ENCODE results near the gene TSPO.

DNA sequence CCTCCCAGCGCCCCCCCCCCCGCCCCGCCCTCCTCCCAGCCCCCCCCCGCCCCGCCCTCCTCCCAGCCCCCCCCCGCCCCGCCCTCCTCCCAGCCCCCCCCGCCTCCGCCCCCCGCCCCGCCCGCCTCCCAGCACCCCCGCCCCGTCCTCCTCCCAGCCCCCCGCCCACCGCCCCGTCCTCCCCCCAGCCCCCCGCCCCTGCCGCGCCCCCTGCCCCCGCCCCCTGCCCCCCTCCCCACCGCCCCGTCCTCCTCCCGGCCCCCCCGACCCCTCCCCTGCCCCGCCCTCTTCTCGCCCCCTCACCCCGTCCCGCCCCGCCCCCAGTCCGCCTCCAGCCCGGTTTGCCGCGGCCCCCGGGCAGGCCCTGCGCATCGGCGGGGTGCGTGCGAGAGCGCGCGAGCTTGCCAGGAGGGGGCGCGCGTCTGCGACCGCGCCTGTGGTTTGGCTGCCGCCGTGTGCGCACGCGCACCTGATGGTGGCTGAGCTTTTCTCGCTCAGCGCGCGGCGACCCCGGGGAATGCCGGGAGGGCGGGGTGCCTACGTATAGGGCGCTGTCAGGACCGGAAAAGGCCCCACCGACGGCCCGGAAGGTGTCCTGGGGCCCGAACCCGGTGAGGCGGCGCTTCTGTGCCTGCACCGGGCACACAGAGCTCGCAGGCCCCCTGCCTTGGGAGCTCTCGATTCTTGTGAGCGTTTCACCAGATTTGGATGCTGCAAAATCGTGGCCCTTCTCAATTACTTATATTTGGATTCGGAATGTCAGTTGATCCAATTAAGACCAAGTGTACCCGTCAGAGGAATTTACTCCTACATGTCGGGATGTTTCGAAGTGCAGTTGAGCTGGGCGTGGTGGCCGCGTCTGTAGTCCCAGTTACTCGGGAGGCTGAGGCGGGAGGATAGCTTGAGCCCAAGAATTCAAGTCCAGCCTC, 36.1 kb downstream of the TSPO start:
- TF ChIP-seq, protein P1, sequence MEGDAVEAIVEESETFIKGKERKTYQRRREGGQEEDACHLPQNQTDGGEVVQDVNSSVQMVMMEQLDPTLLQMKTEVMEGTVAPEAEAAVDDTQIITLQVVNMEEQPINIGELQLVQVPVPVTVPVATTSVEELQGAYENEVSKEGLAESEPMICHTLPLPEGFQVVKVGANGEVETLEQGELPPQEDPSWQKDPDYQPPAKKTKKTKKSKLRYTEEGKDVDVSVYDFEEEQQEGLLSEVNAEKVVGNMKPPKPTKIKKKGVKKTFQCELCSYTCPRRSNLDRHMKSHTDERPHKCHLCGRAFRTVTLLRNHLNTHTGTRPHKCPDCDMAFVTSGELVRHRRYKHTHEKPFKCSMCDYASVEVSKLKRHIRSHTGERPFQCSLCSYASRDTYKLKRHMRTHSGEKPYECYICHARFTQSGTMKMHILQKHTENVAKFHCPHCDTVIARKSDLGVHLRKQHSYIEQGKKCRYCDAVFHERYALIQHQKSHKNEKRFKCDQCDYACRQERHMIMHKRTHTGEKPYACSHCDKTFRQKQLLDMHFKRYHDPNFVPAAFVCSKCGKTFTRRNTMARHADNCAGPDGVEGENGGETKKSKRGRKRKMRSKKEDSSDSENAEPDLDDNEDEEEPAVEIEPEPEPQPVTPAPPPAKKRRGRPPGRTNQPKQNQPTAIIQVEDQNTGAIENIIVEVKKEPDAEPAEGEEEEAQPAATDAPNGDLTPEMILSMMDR (conservative IDR thresholded peaks at IDR 0.05): peak; percentile 60
- TF ChIP-seq EZH2 (IDR thresholded peaks at IDR 0.05; ENCODE audit: low read depth): no peak

All from PC-9 (cell line).